Measurements from ENCODE around the gene CBX8.

DNA sequence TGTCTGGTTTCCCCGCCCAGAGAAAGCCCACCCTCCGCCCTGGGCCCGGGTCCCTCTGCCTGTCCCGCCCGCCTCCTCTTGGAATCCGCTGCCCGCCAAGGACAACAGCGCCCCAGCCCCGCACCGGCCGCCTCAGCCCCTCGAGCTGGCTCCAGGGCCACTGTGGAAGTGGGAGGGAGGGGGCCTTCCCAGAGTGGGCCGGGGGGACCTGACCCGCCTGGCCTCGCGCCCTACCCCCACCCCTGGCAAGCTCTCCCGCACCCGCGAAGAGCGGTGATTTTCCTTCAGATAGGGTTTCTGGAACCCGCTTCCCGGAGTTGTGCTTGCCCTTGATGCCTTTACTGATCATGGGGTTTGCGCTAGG lies 2.3 kb upstream of the CBX8 start:
- no peak for TF ChIP-seq POLR2A (IDR thresholded peaks at IDR 0.05; ENCODE audit: low read depth)
- TF ChIP-seq, protein P1, sequence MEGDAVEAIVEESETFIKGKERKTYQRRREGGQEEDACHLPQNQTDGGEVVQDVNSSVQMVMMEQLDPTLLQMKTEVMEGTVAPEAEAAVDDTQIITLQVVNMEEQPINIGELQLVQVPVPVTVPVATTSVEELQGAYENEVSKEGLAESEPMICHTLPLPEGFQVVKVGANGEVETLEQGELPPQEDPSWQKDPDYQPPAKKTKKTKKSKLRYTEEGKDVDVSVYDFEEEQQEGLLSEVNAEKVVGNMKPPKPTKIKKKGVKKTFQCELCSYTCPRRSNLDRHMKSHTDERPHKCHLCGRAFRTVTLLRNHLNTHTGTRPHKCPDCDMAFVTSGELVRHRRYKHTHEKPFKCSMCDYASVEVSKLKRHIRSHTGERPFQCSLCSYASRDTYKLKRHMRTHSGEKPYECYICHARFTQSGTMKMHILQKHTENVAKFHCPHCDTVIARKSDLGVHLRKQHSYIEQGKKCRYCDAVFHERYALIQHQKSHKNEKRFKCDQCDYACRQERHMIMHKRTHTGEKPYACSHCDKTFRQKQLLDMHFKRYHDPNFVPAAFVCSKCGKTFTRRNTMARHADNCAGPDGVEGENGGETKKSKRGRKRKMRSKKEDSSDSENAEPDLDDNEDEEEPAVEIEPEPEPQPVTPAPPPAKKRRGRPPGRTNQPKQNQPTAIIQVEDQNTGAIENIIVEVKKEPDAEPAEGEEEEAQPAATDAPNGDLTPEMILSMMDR (IDR thresholded peaks at IDR 0.05): no peak
- no peak for TF ChIP-seq POLR2AphosphoS5 (IDR thresholded peaks at IDR 0.05)
